Measurements from ENCODE around the gene WDR31. TPM values are rescaled to one million over a fixed set of nuclear protein-coding genes. Genes with fewer than 3 reads are reported as not detected.

Gene WDR31
- total RNA-seq, 6 experiments from 2014 or later: 0.81 to 3.5 (median 1.7) TPM

DNA sequence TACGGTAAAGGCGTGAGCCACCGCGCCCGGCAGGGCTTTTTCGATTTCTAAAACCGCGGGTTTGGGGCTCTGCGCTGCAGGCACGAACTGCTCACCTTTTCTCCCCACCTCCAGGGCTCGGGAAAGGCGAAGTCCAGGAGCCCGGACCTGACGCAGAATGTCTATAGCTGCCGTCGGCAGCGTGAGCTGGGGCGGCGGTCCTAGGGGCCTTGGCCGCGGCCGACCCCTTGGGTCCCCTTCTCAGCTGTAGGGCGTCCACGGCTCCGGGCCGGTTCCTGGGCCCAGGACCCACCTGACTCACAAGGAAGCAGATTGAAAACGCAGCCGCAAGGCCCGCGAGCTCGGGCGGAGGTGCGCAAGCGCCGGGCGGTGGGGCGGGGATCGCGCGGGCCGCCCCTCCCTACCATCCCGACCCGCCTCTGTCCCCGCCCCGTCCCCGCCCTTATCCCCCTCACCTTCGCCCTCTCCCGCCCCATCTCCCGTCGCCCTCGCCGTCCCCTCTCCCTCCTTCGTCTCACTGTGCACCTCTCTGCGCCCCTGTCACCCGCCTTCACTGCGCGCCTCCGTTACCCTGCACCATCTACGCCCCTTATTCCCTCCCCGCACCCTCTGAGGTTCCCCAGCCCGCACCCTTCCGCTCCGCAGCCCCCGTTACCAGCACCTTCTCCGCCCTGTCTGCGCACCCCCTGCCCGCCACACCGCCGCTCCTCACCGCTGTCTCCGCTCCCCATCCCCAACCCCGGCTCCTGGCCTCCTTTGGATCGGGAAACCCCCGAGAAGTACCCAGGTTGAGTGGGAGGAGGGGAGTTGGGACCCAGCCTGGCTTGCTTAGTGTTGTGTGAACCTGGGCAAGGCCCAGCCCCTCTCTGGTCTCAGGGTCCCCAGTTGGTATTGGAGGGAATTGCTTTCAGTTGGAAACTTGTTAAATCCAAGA lies 36.8 kb upstream of the WDR31 start, which contains the start of gene HDHD3:
TSS of gene HDHD3 (minus strand) at position 353 of the 934 bp plus-strand sequence. CDS start 2,632 bp downstream, outside the sequence.
- peaks cover 0 to 58% (median 22%) of the 10 kb centered on the region in 4 donors for H3K4me1 ChIP-seq
- intact Hi-C loops (cut with DNase I): no loop called here
- H3K27ac ChIP-seq: peak within 1 kb of the TSS; percentile 56 to 83 (median 70)
- ATAC-seq (peak; percentile 83 to 95 (median 86)), DNase-seq (peak; percentile 89 to 91 (median 90))
- H3K27me3 ChIP-seq: no peaks in the 10 kb centered on the region
- peak; percentile 77 for TF ChIP-seq POLR2A (IDR thresholded peaks at IDR 0.05)
- TF ChIP-seq, protein P1, sequence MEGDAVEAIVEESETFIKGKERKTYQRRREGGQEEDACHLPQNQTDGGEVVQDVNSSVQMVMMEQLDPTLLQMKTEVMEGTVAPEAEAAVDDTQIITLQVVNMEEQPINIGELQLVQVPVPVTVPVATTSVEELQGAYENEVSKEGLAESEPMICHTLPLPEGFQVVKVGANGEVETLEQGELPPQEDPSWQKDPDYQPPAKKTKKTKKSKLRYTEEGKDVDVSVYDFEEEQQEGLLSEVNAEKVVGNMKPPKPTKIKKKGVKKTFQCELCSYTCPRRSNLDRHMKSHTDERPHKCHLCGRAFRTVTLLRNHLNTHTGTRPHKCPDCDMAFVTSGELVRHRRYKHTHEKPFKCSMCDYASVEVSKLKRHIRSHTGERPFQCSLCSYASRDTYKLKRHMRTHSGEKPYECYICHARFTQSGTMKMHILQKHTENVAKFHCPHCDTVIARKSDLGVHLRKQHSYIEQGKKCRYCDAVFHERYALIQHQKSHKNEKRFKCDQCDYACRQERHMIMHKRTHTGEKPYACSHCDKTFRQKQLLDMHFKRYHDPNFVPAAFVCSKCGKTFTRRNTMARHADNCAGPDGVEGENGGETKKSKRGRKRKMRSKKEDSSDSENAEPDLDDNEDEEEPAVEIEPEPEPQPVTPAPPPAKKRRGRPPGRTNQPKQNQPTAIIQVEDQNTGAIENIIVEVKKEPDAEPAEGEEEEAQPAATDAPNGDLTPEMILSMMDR (IDR thresholded peaks at IDR 0.05): no peak
- H3K36me3 ChIP-seq: peaks cover 0 to 25% (median 8%) of the 10 kb centered on the region in 4 donors
- WGBS (ENCODE audit: insufficient coverage, low coverage, low lambda C conversion rate, missing lambda C conversion rate): 1% methylated on average over 41 of the region's 74 CpGs
- H3K4me3 ChIP-seq: peak within 1 kb of the TSS; percentile 68 to 99 (median 94)
- H3K9me3 ChIP-seq: no peaks in the 10 kb centered on the region

DNA sequence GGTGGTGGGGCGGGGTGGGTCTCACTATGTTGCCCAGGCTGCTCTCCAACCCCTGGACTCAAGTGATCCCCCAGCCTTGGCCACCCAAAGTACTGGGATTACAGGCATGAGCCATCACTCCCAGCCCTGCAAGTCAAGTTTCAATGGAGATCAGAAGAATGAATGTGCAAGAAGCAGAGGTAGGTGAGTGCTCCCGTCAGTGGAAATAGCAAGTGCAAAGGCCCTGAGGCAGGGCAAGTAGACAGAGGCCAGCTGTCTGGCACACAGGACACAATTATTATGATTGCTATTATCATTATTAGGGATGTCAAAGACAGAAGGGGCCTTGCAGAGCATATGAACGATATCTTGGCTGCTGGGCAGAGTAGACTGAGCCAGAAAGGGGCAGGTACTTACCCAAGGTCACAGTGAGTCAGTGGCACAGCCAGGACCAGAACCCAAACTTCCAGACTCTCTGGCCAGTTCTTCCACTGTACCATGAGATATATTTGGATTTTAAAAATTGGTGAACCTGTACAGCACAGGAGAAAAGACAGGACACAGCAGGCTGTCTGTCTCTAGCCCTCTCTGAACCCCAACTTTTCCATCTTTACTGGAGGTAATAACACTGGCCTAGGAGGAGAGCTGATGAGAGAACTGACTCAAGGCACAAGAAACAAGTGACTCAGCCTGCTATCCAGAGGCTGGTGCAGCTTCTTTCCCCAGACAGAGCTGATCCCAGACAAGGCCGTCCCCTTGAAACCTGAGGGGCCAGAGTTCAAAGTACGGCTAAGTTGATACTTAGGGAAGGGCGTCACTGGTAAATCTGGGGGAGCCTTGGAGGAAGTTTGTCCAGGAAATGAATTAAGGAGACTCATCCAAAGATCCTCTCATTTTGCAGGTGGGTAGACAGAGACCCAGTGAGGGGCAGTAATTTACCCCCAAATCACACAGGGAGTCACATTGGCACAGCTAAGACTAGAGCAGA lies 35.3 kb upstream of the WDR31 start:
- H3K36me3 ChIP-seq: peaks cover 0 to 25% (median 8%) of the 10 kb centered on the region in 4 donors
- no peaks in the 10 kb centered on the region for H3K9me3 ChIP-seq
- peak in 1 of 4 donors; percentile 3 for ATAC-seq
- H3K4me3 ChIP-seq: peak overlapping the region; percentile 68 to 99 (median 94)
- TF ChIP-seq, protein P1 (IDR thresholded peaks at IDR 0.05): no peak
- TF ChIP-seq POLR2A (IDR thresholded peaks at IDR 0.05): no peak
- H3K27ac ChIP-seq: peak overlapping the region in 2 of 3 donors; percentile 70 to 83
- H3K27me3 ChIP-seq: no peaks in the 10 kb centered on the region
- intact Hi-C loops (cut with DNase I): no loop called here
- peaks cover 0 to 45% (median 18%) of the 10 kb centered on the region in 4 donors for H3K4me1 ChIP-seq
- DNase-seq: no peak
- WGBS (ENCODE audit: insufficient coverage, low coverage, low lambda C conversion rate, missing lambda C conversion rate): 31% methylated on average over 5 of the region's 6 CpGs

DNA sequence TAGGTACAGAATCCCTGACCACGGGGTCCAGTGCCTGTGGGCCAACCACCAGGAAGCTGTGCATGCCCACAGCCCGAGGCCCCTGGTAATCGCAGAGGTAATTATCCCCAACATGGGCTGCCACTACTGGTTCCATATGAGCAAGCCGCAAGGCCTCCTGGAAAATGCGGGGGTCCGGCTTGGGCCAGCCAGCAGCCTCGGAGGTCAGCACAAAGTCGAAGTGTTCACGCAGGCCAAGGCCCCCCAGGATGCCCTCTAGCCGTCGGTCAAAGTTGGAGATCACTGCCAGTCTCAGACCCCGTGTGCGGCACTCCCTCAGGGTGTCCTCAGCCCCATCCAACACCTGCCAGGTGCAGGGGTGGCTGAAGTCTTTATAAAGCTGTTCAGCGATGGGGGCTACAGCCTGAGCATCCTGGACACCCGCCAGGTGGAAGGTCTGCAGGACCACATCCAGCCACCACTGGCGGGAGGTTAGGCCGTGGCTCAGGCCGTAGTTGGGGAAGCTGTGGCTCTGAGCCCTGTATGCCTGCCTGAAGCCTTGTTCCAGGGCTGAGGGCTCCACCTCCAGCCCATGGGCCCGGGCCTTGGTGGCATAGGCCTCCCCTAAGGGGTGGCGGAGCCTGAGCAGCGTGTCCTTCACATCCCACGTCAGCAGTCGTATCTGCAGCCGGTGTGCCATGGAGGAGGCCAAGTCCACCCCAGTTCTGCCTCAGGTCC lies 33.8 kb upstream of the WDR31 start:
- no peak for ATAC-seq
- WGBS (ENCODE audit: insufficient coverage, low coverage, low lambda C conversion rate, missing lambda C conversion rate): no CpG with 5 or more reads among the region's 24 CpGs
- no peak overlapping the region for H3K27ac ChIP-seq
- no peak for DNase-seq
- no peaks in the 10 kb centered on the region for H3K9me3 ChIP-seq
- H3K4me1 ChIP-seq: peaks cover 0 to 44% (median 17%) of the 10 kb centered on the region in 4 donors
- H3K27me3 ChIP-seq: no peaks in the 10 kb centered on the region
- TF ChIP-seq, protein P1 (IDR thresholded peaks at IDR 0.05): no peak
- TF ChIP-seq POLR2A (IDR thresholded peaks at IDR 0.05): no peak
- intact Hi-C loops (cut with DNase I): no loop called here
- H3K36me3 ChIP-seq: peaks cover 0 to 25% (median 8%) of the 10 kb centered on the region in 4 donors
- no peak overlapping the region for H3K4me3 ChIP-seq

DNA sequence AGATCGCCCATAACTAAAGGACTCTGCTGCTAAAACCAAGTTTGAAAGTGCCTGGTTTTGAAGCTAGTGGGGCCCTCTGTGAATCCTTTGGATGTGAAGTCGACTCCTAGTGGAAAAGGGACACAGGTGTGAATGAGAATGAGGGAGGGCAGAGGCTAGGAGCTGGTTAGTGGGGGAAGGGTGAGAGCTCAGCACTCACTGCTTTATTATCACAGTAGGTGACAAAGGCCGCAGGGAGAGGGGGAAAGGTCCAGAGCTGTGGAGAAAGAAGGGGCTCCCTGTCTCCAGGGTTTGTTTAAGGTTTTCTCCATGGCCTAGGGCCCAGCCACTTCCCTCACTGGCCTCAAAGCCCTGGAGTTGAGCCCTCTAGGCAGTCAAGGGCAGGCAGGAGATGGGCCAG lies 33.2 kb upstream of the WDR31 start:
- TF ChIP-seq, protein P1 (IDR thresholded peaks at IDR 0.05): no peak
- TF ChIP-seq POLR2A (IDR thresholded peaks at IDR 0.05): no peak
- Histone ChIP-seq H3K27me3 (no peaks in the 10 kb centered on the region), H3K27ac (no peak overlapping the region), H3K4me1 (peaks cover 0 to 44% (median 14%) of the 10 kb centered on the region in 4 donors), H3K36me3 (peaks cover 0 to 25% (median 8%) of the 10 kb centered on the region in 4 donors), H3K4me3 (no peak overlapping the region), H3K9me3 (no peaks in the 10 kb centered on the region)
- 53% methylated on average over 2 of the region's 3 CpGs for WGBS (ENCODE audit: insufficient coverage, low coverage, low lambda C conversion rate, missing lambda C conversion rate)
- ATAC-seq (no peak), DNase-seq (no peak)
- intact Hi-C loops (cut with DNase I): no loop called here
